Globus pallidus (tissue), 1 donor: ENCODE results near the gene NFASC.
A peak's percentile ranks its signal among the peaks of the same experiment; 100 is the strongest.

Source experiments
- DNase-seq: peaks from one replicate; pipeline ENCODE4 v3.0.0-alpha.2; 2015; ENCODE audit warnings: low spot score

The NFASC gene

GRCh38 chr1:204870160-204870912 lies at the start of gene NFASC:
TSS of gene NFASC (plus strand) at chr1:204870862. CDS start at chr1:204944316, 73,454 bp downstream.
- peak; percentile 97 for DNase-seq

GRCh38 chr1:204821476-204821875 lies 49.2 kb upstream of the NFASC start:
- DNase-seq, result no peak

- DNase-seq, result no peak
Measured at GRCh38 chr1:204821924-204822323, 48.7 kb upstream of the NFASC start.

GRCh38 chr1:204826970-204827369 lies 43.7 kb upstream of the NFASC start:
- no peak for DNase-seq

GRCh38 chr1:204828352-204828850 lies 42.3 kb upstream of the NFASC start:
- DNase-seq, result peak; percentile 86

GRCh38 chr1:204829133-204829825 lies 41.4 kb upstream of the NFASC start:
- DNase-seq, result peak; percentile 80

- no peak for DNase-seq
Measured at GRCh38 chr1:204830747-204831146, 39.9 kb upstream of the NFASC start.

GRCh38 chr1:204831186-204831585 lies 39.5 kb upstream of the NFASC start:
- DNase-seq, result no peak

GRCh38 chr1:204834336-204834735 lies 36.3 kb upstream of the NFASC start:
- no peak for DNase-seq

GRCh38 chr1:204834752-204835151 lies 35.9 kb upstream of the NFASC start:
- no peak for DNase-seq

GRCh38 chr1:204835737-204836136 lies 34.9 kb upstream of the NFASC start:
- DNase-seq, result no peak

- DNase-seq, result no peak
Measured at GRCh38 chr1:204836856-204837255, 33.8 kb upstream of the NFASC start.

GRCh38 chr1:204837440-204838084 lies 33.1 kb upstream of the NFASC start:
- DNase-seq, result no peak

GRCh38 chr1:204841316-204841715 lies 29.3 kb upstream of the NFASC start:
- no peak for DNase-seq

- no peak for DNase-seq
Measured at GRCh38 chr1:204841798-204842197, 28.9 kb upstream of the NFASC start.

GRCh38 chr1:204842369-204842768 lies 28.3 kb upstream of the NFASC start:
- DNase-seq, result no peak

- peak; percentile 93 for DNase-seq
Measured at GRCh38 chr1:204842892-204843291, 27.8 kb upstream of the NFASC start.

- peak; percentile 96 for DNase-seq
Measured at GRCh38 chr1:204846546-204846945, 24.1 kb upstream of the NFASC start.

- DNase-seq, result no peak
Measured at GRCh38 chr1:204848579-204848978, 22.1 kb upstream of the NFASC start.

GRCh38 chr1:204852854-204853253 lies 17.8 kb upstream of the NFASC start:
- no peak for DNase-seq

- no peak for DNase-seq
Measured at GRCh38 chr1:204853436-204853835, 17.2 kb upstream of the NFASC start.

- no peak for DNase-seq
Measured at GRCh38 chr1:204854286-204854685, 16.4 kb upstream of the NFASC start.

GRCh38 chr1:204858363-204858821 lies 12.3 kb upstream of the NFASC start:
- no peak for DNase-seq
